D721Med (cell line): ENCODE data around the gene ZBTB7B.

Source experiments
- DNase-seq: peaks from one replicate; pipeline ENCODE4 v3.0.0; 2011; ENCODE audit warnings: low spot score; ENCODE audit not compliant: insufficient read length
- FAIRE-seq: peaks from 2 replicates; lab custom pipeline; 2011; peaks lifted over from hg19 to GRCh38; lab: Jason Lieb, UNC
- TF ChIP-seq, protein P1 (sequence below): IDR thresholded peaks from 2 replicates; pipeline ENCODE4 v1.5.1; 2012; ENCODE audit warnings: mild to moderate bottlenecking, control low read depth; ENCODE audit not compliant: insufficient read depth; ENCODE audit errors: missing control alignments

Gene ZBTB7B

DNA sequence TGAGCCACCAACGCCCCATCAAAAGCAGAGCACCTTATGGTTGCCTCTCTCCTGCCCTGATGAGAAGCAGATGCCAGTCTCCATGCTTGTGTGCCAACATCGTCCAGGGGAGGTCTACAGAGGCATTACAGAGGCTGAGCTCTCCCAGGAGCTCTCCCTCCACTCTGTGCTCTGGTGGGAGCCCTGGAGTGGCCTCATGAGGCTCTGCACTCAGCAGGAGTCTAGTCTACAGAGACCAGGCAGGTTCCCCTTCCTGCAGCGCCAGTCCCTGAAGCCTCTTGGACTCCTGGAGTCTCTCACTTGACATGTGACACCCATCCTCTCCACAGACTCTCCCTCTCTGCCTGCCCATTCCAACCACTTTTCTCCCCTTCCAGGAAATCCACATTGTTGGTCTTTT lies 34.4 kb downstream of the ZBTB7B start:
- TF ChIP-seq, protein P1, sequence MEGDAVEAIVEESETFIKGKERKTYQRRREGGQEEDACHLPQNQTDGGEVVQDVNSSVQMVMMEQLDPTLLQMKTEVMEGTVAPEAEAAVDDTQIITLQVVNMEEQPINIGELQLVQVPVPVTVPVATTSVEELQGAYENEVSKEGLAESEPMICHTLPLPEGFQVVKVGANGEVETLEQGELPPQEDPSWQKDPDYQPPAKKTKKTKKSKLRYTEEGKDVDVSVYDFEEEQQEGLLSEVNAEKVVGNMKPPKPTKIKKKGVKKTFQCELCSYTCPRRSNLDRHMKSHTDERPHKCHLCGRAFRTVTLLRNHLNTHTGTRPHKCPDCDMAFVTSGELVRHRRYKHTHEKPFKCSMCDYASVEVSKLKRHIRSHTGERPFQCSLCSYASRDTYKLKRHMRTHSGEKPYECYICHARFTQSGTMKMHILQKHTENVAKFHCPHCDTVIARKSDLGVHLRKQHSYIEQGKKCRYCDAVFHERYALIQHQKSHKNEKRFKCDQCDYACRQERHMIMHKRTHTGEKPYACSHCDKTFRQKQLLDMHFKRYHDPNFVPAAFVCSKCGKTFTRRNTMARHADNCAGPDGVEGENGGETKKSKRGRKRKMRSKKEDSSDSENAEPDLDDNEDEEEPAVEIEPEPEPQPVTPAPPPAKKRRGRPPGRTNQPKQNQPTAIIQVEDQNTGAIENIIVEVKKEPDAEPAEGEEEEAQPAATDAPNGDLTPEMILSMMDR, result no peak
- FAIRE-seq, result no peak
- no peak for DNase-seq

DNA sequence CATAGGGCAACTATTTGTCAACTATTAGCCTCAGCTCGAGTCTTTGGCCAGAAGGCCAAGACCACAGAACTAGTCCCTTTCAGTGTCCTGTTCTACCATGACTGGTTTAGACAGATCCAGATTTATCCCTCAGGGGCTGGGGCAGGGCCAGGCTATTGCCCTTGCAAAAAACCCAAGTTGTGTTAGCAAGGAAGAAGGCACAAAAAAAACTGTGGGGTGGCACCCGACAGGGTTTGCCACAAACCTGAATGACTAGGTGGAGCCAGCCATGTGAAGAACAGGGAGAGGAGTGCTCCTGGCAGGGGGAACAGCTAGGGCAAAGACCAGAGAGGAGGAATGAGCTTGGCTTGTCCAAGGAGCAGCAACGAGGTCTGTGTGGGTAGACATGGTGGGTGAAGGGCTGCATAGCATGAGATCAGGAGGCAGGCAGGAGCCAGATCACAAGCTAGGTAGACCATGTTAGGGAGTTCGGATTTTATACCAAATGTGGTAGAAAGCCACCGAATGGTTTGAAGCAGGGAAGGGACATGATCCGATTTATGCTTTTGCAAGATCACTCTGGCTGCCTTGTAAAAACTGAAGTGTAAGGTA lies 35.3 kb downstream of the ZBTB7B start:
- DNase-seq (no peak), FAIRE-seq (no peak)
- TF ChIP-seq, protein P1, result no peak

DNA sequence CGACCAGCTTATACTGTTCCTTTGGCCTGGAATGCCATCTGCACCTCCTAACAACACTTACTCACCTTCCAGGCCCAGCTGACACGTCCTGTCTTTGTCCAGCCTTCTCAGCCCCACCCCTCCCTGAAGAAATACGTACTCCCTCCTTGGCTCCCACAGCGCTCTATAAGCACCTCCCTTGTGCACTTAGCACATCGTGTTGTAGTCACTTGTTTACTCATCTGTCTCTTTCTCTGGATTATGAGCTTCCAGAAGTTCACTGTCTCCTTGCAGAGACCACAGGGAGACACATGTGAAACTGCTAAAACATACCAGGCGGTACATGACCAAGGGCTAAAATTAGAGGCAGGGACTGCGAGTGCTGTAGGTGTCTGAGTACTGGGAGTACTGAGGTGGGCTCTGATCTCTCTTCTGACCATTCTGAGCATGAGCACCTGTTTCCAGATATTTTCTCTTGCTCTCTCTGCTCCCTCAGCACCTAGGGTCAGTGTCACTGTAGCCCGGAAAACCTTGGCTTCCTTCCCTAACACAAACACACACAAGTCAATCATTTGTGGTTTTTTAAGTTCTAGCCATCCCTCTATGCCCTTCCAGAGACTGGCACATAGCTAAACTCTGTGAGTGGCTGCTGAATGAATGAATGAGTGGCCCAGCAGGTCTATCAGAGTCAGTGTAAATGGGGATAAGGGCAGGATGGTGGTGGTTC lies 36.2 kb downstream of the ZBTB7B start:
- no peak for DNase-seq
- FAIRE-seq, result no peak

DNA sequence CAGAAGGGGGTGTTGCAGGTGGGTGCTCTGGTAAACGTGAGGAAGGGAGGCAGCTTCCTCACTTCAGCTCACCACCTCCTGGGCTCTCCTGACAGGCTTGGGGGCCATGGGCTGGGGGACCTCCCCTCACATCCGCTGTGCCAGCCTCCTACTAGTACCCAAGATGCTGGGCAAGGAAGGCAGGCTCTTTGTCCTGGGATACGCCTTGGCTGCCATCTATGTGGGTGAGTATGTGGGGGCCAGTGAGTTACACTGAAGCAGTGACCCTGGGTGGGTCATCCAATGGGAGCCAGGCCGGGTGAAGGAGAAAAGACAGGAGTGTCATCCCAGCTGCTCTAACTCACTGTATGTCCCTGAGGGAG lies 36.7 kb downstream of the ZBTB7B start:
- DNase-seq (no peak), FAIRE-seq (no peak)
- TF ChIP-seq, protein P1, result no peak

More for the DNA sequence above, 36.2 kb downstream of the ZBTB7B start:
- TF ChIP-seq, protein P1, result no peak

GRCh38 chr1:155040358-155041093 lies 37.9 kb downstream of the ZBTB7B start:
- TF ChIP-seq, protein P1, result no peak
- DNase-seq, result no peak
- FAIRE-seq, result no peak

GRCh38 chr1:155042789-155043188 lies 40.2 kb downstream of the ZBTB7B start:
- TF ChIP-seq, protein P1, result no peak
- no peak for FAIRE-seq

More at GRCh38 chr1:155042789-155043188, 40.2 kb downstream of the ZBTB7B start:
- no peak for DNase-seq
